ENCODE results near the gene ZNF385D.

ZNF385D gene

DNA sequence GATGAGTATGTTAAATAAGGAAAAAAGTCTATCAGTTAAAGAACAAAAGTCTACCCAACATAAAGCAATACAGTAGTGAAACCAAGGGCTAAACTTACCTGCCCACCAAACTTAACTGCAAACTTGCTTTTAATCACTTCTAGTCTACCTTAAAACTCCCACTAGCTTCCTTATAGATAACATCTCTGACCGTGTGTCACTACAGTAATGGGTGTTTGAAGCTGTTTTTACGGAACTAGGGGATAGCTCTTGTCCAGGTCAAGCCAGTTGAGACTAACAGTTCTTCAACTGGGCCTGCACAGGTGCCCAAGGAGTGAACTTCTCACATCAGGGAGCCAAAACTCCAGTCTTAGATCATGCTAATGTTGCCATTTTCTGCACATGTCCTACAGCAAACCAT, 132.3 kb downstream of the ZNF385D start:
- DNase-seq (ENCODE audit: low read depth in 1 of 2, low spot score in 1 of 2): no peak

DNA sequence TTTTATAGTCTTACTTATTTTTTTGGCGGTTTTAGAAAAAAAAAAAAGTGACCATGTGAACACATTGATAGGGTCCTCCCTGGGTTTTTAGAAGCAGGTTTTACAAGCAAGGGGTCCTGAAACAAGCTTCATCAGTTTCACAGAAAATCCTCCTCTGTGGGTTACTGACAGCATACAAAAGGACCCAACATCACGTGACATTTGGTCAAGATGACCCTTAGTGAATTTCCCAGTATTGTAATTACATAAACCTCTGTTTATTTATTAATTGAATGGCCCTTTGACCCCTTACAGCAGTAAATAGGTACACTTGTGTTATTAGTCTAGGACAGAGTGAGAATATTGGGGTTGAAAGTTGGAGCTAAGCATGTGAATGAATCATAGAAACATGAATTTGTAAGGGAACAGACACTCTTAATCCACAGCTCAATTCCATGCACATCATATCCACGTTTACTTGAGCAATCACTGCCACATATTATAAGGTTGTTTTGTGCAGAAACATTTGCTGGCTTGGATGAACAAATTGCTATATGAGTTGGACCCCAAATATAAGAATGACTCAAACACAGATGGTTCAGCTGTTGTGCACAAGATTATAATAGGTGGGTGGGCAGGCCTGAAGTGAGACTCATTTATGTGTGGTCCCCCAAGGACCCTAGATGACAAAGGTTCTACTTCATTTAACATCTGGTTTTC, 137.5 kb downstream of the ZNF385D start:
- no peak for DNase-seq (ENCODE audit: low read depth in 1 of 2, low spot score in 1 of 2)

DNA sequence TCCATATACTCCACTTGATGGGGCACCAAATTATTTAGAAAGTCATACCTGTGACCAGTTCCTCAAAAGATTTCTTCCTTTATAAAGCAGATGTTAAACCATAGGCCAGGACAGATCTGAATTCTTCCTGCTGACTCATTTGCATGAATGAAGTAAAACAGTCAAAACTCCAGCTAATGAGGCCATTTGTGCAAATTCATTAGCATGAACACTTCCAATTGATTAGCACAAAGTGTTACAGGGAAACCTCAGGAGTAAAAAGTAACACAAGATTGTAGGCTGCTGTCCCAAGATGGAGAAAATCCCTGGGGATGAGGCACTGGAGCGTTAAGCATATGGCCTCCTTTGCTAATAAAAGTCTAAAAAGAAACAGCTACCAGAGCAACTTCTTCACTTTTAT, 149.8 kb downstream of the ZNF385D start:
- no peak for DNase-seq (ENCODE audit: low read depth in 1 of 2, low spot score in 1 of 2)

DNA sequence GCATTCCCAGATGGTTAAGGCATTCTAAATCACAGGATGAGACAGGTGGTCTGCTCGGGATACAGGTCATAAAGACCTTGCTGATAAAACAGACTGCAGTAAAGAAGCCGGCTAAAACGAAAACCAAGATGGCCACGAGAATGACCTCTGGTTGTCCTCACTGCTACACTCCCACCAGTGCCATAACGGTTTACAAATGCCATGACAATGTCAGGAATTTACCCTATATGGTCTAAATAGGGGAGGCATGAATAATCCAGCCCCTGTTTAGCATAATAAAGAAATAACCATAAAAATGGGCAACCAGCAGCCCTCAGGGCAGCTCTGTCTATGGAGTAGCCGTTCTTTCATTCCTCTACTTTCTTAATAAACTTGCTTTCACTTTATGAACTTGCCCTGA, 151.1 kb downstream of the ZNF385D start:
- DNase-seq (ENCODE audit: low read depth in 1 of 2, low spot score in 1 of 2): no peak

- DNase-seq (ENCODE audit: low read depth in 1 of 2, low spot score in 1 of 2): no peak
These were observed 158.2 kb downstream of the ZNF385D start for GRCh38 chr3:21592828-21593227.

DNA sequence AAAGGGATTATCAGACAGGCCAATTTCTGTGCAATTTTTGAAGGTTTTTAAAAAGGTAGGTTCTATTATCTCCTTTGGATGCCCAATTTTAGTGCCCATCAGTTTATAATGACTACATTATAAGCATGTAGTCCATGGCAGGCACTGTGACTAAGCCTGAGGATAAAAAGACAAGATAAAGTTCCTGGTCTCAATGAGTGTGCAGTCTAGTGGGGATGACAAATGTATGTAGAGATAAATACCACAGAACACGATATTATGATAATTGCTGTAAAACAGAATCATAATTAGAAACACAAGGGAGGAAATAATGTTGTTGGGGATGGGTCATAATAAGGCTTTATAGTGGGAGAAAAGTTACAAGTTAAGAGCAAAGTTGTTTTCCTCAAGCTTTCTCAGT, 163.1 kb downstream of the ZNF385D start:
- no peak for DNase-seq (ENCODE audit: low read depth in 1 of 2, low spot score in 1 of 2)

GRCh38 chr3:21585216-21585740, 165.7 kb downstream of the ZNF385D start:
- no peak for DNase-seq (ENCODE audit: low read depth in 1 of 2, low spot score in 1 of 2)

DNA sequence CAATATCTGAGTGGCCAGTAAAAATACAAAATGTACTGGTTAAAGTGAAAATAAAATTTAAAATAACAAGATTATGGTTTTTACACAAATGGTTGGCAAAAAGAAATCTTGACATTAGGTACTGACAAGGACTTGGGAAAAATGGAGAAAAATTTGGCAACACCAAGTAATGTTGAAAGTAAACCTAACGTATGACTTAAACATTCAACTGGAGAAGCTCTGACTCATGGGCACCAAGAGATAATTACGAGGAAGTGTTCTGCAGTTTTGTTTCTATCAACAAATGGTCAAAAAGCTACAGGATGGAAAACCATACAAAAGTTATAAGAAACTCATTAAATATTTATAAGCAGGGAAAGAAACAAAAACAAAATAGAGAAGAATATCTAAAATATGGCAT, 177.7 kb downstream of the ZNF385D start:
- DNase-seq (ENCODE audit: low read depth in 1 of 2, low spot score in 1 of 2): no peak

DNA sequence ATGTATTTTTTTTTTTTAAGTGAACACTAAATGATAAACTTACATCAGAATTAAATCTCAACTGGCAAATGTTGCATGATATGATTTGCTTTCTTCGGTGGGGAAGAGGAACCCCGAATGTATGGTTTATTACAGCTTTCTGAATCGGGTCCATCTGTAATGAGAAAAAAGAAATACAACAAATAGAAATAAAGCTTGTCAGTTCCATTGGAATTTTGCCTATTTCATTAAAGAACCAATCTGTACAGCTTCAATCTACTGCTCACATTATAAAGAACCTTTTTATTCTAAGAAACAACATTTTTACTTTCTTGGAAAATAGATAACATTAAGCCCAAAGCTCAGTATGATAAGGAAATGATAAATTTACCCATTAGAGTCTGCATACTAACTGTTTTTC, 186.5 kb downstream of the ZNF385D start:
- DNase-seq (ENCODE audit: low read depth in 1 of 2, low spot score in 1 of 2): no peak

GRCh38 chr3:21562243-21562642, 188.8 kb downstream of the ZNF385D start:
- no peak for DNase-seq (ENCODE audit: low read depth in 1 of 2, low spot score in 1 of 2)

- no peak for DNase-seq (ENCODE audit: low read depth in 1 of 2, low spot score in 1 of 2)
These were observed 189.5 kb downstream of the ZNF385D start for GRCh38 chr3:21561472-21561871.

DNA sequence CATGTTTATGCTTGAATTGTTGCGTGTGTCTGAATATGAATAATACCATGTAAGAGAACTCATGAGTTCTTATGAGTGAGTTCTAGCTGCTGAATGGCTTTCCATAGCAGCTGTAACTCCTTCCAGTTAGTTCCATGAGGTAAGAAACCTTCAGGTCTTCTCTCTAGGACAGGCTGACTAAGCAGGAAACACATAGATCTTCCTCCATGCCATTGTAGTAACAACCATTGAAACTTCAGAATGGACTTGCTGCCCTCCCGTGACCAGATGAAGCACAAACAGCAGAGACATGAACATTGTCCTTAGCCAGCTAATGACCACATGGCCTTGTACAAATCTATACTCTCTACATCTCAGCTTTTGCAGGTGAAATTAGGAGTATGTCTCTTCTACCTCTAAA, 200.0 kb downstream of the ZNF385D start:
- DNase-seq (ENCODE audit: low read depth in 1 of 2, low spot score in 1 of 2): no peak

DNA sequence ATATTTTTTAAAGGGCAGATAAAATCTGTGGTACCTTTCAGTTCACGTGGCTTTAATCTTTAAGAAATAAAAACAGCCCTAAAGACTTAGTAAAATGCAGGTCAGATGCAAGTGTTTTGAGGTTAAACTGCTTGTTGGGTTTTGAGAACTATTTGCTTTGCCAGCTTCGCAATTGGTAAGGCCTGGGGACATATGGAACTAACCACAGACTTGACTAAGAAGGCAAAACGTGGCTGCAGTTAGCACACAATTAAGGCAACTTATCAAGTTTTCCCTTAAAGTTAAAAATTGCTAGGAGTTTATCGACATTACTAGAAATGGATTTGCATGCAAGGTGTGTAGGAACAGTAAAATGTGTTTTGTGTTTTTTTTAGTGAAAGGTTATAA, 206.9 kb downstream of the ZNF385D start:
- no peak for DNase-seq (ENCODE audit: low read depth in 1 of 2, low spot score in 1 of 2)

DNA sequence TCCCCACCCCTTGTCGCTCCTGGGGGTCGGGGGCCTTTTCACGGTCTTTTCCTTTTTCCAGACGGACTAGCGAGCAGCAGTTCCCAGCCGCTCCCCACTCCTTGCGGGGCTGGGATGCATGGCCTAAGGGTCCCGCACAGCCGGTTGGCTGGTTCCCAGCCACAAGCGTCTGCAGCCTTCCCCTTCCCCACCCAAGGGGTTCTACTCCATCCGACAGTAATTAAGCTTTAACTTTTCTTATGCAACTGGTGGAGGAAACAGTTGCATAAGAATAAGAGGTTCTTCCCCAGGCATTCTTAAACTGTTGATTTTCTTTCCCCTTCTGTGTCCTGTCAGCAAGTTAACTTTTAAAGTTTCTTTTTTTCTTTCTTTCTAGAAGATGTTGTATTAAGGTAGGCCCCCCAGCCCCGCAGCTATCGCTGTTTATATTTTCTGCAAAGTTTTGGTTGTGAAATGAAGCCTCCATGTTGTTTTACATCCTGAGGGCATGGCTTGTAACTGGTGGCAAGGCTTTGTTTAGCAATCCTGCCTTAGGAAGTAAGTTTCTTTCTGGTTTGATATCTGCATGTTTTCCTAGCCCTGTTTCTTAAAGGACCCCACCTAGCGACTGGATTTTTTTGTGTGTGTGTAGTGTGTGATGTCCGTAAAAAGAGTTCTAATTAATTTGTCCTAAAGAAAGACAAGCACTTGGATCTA, 207.5 kb downstream of the ZNF385D start:
- no peak for DNase-seq (ENCODE audit: low read depth in 1 of 2, low spot score in 1 of 2)

- no peak for DNase-seq (ENCODE audit: low read depth in 1 of 2, low spot score in 1 of 2)
These were observed 208.2 kb downstream of the ZNF385D start for GRCh38 chr3:21542656-21543379.

- no peak for DNase-seq (ENCODE audit: low read depth in 1 of 2, low spot score in 1 of 2)
These were observed 210.7 kb downstream of the ZNF385D start for GRCh38 chr3:21540265-21540664.

DNA sequence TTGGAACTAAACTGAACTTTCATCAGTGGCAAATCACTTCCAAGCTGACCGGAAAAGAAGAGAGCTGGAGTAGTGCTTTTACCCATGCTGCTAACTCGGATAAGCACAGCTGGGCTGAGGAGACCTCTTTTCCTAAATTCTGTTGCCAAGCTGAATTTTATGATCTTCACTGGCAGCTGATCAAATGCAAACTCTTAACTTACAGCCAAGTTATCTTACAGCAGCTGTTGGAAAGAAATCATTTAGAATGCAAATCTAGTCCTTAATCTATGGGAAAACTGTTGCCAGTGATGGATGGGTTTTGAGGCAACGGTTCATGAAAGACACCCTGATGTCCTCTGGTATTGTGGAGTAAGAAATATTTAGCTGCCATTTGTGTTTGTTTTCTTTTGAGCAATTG, 216.5 kb downstream of the ZNF385D start:
- no peak for DNase-seq (ENCODE audit: low read depth in 1 of 2, low spot score in 1 of 2)

DNA sequence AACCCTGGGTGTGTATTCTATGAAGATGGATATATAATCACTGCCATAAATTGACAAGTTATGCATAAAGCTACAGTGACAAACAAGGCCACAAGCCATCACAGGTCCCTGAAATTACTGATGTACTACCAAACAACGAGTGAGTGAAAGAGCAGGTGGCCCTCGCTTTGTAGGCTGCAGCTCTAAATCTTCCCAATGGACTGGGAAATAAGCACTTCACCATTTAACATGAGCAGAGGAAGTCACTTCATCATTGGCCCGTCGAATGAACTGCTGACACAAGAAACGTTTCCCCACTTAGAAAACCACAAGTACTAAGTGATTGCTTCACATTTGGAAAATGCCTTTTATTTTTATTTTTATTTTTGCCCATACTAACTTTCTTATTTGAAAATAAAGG, 218.0 kb downstream of the ZNF385D start:
- no peak for DNase-seq (ENCODE audit: low read depth in 1 of 2, low spot score in 1 of 2)

DNA sequence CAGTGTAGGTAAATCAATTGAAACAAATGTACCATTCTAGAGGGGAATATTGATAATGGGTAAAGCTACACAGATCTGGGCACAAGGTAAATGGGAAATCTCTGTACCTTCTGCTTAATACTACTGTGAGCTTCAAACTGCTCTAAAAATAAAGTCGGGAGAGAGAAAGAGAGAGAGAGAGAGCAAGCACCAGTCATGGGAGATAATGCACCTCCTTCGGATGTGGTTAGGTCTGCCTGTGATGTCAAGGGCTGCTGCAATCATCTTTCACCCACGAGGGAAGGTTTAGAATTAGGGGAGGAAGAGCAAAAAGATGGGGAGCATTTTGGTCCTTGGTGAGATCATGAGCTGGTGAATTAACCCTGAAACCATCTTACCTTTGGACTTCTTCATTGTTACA, 219.1 kb downstream of the ZNF385D start:
- no peak for DNase-seq (ENCODE audit: low read depth in 1 of 2, low spot score in 1 of 2)

- DNase-seq (ENCODE audit: low read depth in 1 of 2, low spot score in 1 of 2): no peak
These were observed 222.6 kb downstream of the ZNF385D start for GRCh38 chr3:21528291-21528995.

DNA sequence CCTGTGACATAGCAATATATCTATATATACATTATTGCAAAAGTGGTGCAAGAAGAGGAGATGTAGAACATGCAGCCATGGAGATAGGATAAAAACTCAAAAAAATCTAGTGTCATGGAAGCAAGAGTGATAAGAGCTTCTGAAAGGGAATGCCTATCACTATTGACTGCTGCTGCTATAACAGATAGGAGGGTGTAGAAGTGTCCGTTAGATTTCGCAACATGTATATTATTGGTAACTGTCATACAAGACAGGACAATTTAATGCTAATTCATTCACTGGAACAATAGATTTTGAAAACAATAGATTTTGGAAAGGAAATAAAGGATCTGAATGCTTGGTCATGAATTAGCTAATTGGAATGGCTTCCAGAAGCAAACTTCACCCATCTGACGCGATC, 224.5 kb downstream of the ZNF385D start:
- DNase-seq (ENCODE audit: low read depth in 1 of 2, low spot score in 1 of 2): no peak

GRCh38 chr3:21524133-21524532, 226.9 kb downstream of the ZNF385D start:
- no peak for DNase-seq (ENCODE audit: low read depth in 1 of 2, low spot score in 1 of 2)

Measured in stimulated activated CD4-positive, alpha-beta T cell treated with anti-CD3 and anti-CD28 coated beads, Interleukin-15, amount 100 ng/mL, for 1 hour (primary cell).